Measurements from ENCODE around the gene PLAGL2. TPM values are rescaled to one million over a fixed set of nuclear protein-coding genes. Genes with fewer than 3 reads are reported as not detected.

Gene PLAGL2
- total RNA-seq, 2 experiments from 2014 or later, result 9.8 to 40.3 TPM

DNA sequence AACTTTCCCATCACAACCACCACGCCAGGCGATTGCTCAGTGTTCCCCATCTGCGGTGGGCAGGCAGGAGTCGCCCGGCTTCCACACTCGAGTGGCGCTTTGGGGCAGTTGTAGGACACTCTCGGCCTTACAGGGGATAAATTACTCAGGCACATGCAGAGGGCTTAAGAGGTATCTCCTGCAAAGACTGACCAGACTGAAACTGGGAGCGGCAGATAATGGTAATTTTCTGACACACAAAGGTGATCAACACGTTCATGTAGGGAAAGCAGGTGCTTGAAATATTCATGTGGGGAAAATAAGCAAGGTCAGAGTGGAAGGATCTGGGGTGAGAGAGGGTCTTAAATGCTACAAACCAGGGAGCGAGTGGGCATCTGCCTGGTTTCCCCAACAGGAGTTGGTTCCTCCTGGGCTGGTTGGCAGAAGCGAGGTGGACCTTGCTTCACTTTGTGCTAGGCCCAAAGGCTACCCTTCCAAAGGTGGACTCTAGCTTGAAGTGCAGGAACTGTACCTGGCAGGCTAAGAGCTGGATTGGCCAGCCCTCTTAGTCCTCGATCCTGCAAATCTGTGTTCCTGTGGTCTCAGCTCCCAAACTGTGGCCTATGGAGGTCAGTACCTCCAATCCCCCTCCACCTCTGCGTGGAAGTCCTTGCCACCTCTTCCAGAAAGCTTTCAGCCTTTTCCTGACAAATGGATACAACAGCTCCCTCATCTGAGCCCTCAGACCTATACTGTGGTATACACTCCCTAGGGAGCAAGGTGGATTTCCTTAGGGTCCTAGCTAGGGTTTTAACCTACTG, 16.7 kb downstream of the PLAGL2 start:
- no peak overlapping the region for H2AFZ ChIP-seq (ENCODE audit: low read length)
- H3K27ac ChIP-seq (ENCODE audit: low read depth, low read length, poor library complexity, severe bottlenecking), result no peak overlapping the region
- H3K4me1 ChIP-seq (ENCODE audit: insufficient read depth, low read length, poor library complexity, severe bottlenecking), result no peaks in the 10 kb centered on the region
- no peaks in the 10 kb centered on the region for H3K9me2 ChIP-seq (ENCODE audit: insufficient read depth, low read length)
- no peak overlapping the region for H3K4me3 ChIP-seq (ENCODE audit: low read depth, low read length, poor library complexity, severe bottlenecking)
- intact Hi-C loops (cut with micrococcal nuclease; ENCODE audit: unreplicated experiment), result no loop called here
- peaks cover 44% of the 10 kb centered on the region for H3K36me3 ChIP-seq (ENCODE audit: insufficient read depth, low read length)
- ChIA-PET POLR2A (interaction anchor here (0.7 kb wide), 1 partner anchor 89 kb away, joined by 3 read pairs; no protein-coding TSS in a partner anchor), CTCF (ENCODE audit: unreplicated experiment) (no interaction called here)
- peaks cover 5% of the 10 kb centered on the region for H4K20me1 ChIP-seq (ENCODE audit: insufficient read depth, low read length)
- no peak overlapping the region for H3K4me2 ChIP-seq (ENCODE audit: low read length)
- BruUV-seq (replicated peaks), result no TSS peak
- no peak for DNase-seq (ENCODE audit: low spot score)
- no peaks in the 10 kb centered on the region for H3K9me3 ChIP-seq (ENCODE audit: low read length)
- no peaks in the 10 kb centered on the region for H3K79me2 ChIP-seq (ENCODE audit: insufficient read depth, low read depth, low read length)
- TF ChIP-seq, protein P1, sequence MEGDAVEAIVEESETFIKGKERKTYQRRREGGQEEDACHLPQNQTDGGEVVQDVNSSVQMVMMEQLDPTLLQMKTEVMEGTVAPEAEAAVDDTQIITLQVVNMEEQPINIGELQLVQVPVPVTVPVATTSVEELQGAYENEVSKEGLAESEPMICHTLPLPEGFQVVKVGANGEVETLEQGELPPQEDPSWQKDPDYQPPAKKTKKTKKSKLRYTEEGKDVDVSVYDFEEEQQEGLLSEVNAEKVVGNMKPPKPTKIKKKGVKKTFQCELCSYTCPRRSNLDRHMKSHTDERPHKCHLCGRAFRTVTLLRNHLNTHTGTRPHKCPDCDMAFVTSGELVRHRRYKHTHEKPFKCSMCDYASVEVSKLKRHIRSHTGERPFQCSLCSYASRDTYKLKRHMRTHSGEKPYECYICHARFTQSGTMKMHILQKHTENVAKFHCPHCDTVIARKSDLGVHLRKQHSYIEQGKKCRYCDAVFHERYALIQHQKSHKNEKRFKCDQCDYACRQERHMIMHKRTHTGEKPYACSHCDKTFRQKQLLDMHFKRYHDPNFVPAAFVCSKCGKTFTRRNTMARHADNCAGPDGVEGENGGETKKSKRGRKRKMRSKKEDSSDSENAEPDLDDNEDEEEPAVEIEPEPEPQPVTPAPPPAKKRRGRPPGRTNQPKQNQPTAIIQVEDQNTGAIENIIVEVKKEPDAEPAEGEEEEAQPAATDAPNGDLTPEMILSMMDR (conservative IDR thresholded peaks at IDR 0.05; ENCODE audit: low read length), result no peak
- no peak for TF ChIP-seq EZH2phosphoT487 (IDR thresholded peaks at IDR 0.05; ENCODE audit: borderline replicate concordance, low read depth, low read length)

DNA sequence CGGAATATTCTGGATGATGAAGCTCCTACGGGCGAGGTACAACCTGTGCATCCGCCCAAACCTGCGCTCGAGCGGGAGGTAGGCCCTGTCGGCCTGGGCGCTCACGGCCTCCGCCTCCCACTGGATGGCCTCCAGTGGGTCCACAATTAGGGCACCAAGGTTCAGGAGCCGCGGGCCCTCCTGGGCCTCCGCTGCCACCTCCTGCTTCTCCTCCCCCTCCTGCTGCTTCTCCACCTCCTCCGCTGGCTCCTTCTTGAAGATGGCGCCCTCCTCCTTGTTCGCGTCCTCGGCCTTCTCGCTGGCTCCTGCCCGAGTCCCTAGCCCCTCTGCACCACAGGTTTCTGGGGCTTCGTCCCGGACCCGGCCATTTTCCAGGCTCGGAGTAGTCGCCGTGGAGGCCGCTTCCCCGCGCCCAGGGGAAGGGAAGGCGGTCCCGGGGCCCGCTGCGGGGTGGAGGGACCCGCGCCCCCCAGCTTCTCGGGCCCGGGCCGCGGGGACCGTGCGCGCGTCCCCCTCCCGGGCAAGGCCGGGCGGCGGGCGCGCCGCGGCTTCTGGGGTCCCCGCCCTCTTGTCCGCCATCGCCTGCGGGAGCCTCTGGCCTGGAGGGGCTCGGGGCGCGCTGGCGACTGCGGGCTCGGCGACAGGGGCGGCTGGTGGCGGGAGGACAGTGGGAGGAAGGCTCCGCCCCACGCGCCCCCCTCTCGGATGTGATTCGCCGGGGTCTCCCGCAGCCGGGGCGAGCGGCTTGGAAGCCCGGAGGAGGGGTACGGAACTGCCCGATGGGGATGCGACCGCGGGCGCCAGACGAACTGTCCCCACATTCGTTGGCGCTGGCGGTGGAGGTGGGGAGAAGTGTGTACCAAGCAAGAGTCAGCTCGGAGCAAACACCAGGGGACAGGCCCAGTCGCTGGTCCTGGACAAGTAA, 17.6 kb downstream of the PLAGL2 start:
- Histone ChIP-seq H3K27ac (ENCODE audit: low read depth, low read length, poor library complexity, severe bottlenecking) (no peak overlapping the region), H3K79me2 (ENCODE audit: insufficient read depth, low read depth, low read length) (no peaks in the 10 kb centered on the region), H3K9me3 (ENCODE audit: low read length) (no peaks in the 10 kb centered on the region), H3K36me3 (ENCODE audit: insufficient read depth, low read length) (peaks cover 35% of the 10 kb centered on the region; the same call in 1 of the 2 replicates), H3K4me2 (ENCODE audit: low read length) (no peak overlapping the region), H2AFZ (ENCODE audit: low read length) (no peak overlapping the region), H4K20me1 (ENCODE audit: insufficient read depth, low read length) (peaks cover 5% of the 10 kb centered on the region), H3K9me2 (ENCODE audit: insufficient read depth, low read length) (no peaks in the 10 kb centered on the region), H3K4me1 (ENCODE audit: insufficient read depth, low read length, poor library complexity, severe bottlenecking) (no peaks in the 10 kb centered on the region), H3K4me3 (ENCODE audit: low read depth, low read length, poor library complexity, severe bottlenecking) (no peak overlapping the region)
- CTCF ChIA-PET (ENCODE audit: unreplicated experiment), result no interaction called here
- intact Hi-C loops (cut with micrococcal nuclease; ENCODE audit: unreplicated experiment), result no loop called here
- TF ChIP-seq, protein P1 (conservative IDR thresholded peaks at IDR 0.05; ENCODE audit: low read length), result no peak
- TF ChIP-seq EZH2phosphoT487 (IDR thresholded peaks at IDR 0.05; ENCODE audit: borderline replicate concordance, low read depth, low read length), result no peak
- BruUV-seq (replicated peaks), result no TSS peak
- no peak for DNase-seq (ENCODE audit: low spot score)
- POLR2A ChIA-PET, result no interaction called here
